Fibroblast of lung (primary cell): ENCODE measurements around the gene DAGLA. TPM values are rescaled to one million over a fixed set of nuclear protein-coding genes. Genes with fewer than 3 reads are reported as not detected.
A peak's percentile ranks its signal among the peaks of the same experiment; 100 is the strongest.
"Not testable (repeated sequence)": the region's sequence is repeated elsewhere in the genome, so short reads cannot be mapped to it uniquely, and the experiment has no call there.

Experiments used
- DNase-seq, 2 donors: peaks; one replicate each; pipeline versions ENCODE4 v3.0.0 to v3.0.0-alpha.2; 2010; ENCODE audit warnings: low read depth in 2 of 2
- H2AFZ ChIP-seq: 2 replicates; pipeline ENCODE4 v1.5.1; 2012; ENCODE audit warnings: low read length, control low read depth, inconsistent platforms
- H3K27ac ChIP-seq: 2 replicates; pipeline ENCODE4 v1.5.1; 2011; ENCODE audit warnings: low read length, control low read depth; ENCODE audit not compliant: insufficient read depth
- H3K27me3 ChIP-seq: 2 replicates; pipeline ENCODE4 v1.5.1; 2011; ENCODE audit warnings: mild to moderate bottlenecking, low read length; ENCODE audit not compliant: control insufficient read depth, insufficient read depth
- H3K36me3 ChIP-seq: 2 replicates; pipeline ENCODE4 v1.5.1; 2011; ENCODE audit warnings: low read length; ENCODE audit not compliant: control insufficient read depth, insufficient read depth
- H3K4me1 ChIP-seq: 2 replicates; pipeline ENCODE4 v1.5.1; 2011; ENCODE audit warnings: low read length; ENCODE audit not compliant: control insufficient read depth, insufficient read depth; ENCODE audit errors: extremely low read depth
- H3K4me2 ChIP-seq: 2 replicates; pipeline ENCODE4 v1.5.1; 2011; ENCODE audit warnings: low read length, control low read depth; ENCODE audit not compliant: insufficient read depth; ENCODE audit errors: extremely low read depth
- H3K4me3 ChIP-seq, 4 experiments: fragments of 200-600 bp in 1 of 4; sonication (generic) in 1 of 4; replicated peaks in 1 of 4; 2 replicates each; pipeline ENCODE4 v1.5.1; 2011 to 2016; ENCODE audit warnings: low read length in 4 of 4, low read depth in 3 of 4, mild to moderate bottlenecking in 3 of 4, control low read depth in 2 of 4, inconsistent platforms in 1 of 4, mixed read lengths in 1 of 4; ENCODE audit not compliant: insufficient read depth in 1 of 4; ENCODE audit errors: control extremely low read depth in 1 of 4
- H3K79me2 ChIP-seq: 2 replicates; pipeline ENCODE4 v1.5.1; 2012; ENCODE audit warnings: mild to moderate bottlenecking, low read length, inconsistent platforms; ENCODE audit not compliant: control insufficient read depth, insufficient read depth
- H3K9ac ChIP-seq: 2 replicates; pipeline ENCODE4 v1.5.1; 2011; ENCODE audit warnings: mild to moderate bottlenecking, low read length, control low read depth; ENCODE audit not compliant: insufficient read depth
- H3K9me3 ChIP-seq: 2 replicates; pipeline ENCODE4 v1.5.1; 2012; ENCODE audit warnings: low read depth, low read length; ENCODE audit not compliant: control insufficient read depth, insufficient read depth
- H4K20me1 ChIP-seq: 2 replicates; pipeline ENCODE4 v1.5.1; 2011; ENCODE audit warnings: low read length; ENCODE audit not compliant: control insufficient read depth, insufficient read depth; ENCODE audit errors: extremely low read depth
- EZH2 ChIP-seq: IDR thresholded peaks from 2 replicates; pipeline ENCODE4 v1.5.1; 2012; ENCODE audit warnings: low read length, control low read depth, mild to moderate bottlenecking; ENCODE audit errors: missing control alignments
- polyA plus RNA-seq, 2 donors: library from polyadenylated mRNA; depleted of rRNA in 1 of 2; stranded (reverse) in 1 of 2; unstranded in 1 of 2; fragments of >200 nt; gene quantifications; 2 replicates each; pipeline ENCODE4 v1.2.1, GENCODE V29; 2011 to 2012; ENCODE audit warnings: missing spikeins in 1 of 2
- total RNA-seq: library from RNA; depleted of rRNA; stranded (reverse); fragments of >200 nt; gene quantifications from 2 replicates; pipeline ENCODE4 v1.2.1, GENCODE V29; 2014
- TF ChIP-seq, protein P1 (sequence below), 2 donors: IDR thresholded peaks in 1 of 2; conservative IDR thresholded peaks in 1 of 2; 1 replicate in 1 of 2; 2 replicates in 1 of 2; pipeline ENCODE4 v1.5.1; 2011 to 2012; ENCODE audit warnings: low read length in 2 of 2, control low read depth in 1 of 2, inconsistent platforms in 1 of 2, low read depth in 1 of 2, mild to moderate bottlenecking in 1 of 2

Gene DAGLA
- total and polyA plus RNA-seq, 2 donors (not counting 1 experiment from before 2014, with no cell fraction given) = 1.00 to 2.0 TPM

GRCh38 chr11:61670626-61671025, 9.6 kb upstream of the DAGLA start:
- TF ChIP-seq, protein P1, sequence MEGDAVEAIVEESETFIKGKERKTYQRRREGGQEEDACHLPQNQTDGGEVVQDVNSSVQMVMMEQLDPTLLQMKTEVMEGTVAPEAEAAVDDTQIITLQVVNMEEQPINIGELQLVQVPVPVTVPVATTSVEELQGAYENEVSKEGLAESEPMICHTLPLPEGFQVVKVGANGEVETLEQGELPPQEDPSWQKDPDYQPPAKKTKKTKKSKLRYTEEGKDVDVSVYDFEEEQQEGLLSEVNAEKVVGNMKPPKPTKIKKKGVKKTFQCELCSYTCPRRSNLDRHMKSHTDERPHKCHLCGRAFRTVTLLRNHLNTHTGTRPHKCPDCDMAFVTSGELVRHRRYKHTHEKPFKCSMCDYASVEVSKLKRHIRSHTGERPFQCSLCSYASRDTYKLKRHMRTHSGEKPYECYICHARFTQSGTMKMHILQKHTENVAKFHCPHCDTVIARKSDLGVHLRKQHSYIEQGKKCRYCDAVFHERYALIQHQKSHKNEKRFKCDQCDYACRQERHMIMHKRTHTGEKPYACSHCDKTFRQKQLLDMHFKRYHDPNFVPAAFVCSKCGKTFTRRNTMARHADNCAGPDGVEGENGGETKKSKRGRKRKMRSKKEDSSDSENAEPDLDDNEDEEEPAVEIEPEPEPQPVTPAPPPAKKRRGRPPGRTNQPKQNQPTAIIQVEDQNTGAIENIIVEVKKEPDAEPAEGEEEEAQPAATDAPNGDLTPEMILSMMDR (conservative IDR thresholded peaks at IDR 0.05 in 1 of 2, IDR thresholded peaks at IDR 0.05 in 1 of 2; ENCODE audit: low read depth in 1 of 2, low read length in 2 of 2) = no peak
- no peak overlapping the region for H3K4me3 ChIP-seq
- no peak overlapping the region for H2AFZ ChIP-seq
- DNase-seq = no peak
- H3K9me3 ChIP-seq = no peaks in the 10 kb centered on the region
- H3K4me2 ChIP-seq = no peak overlapping the region
- H3K79me2 ChIP-seq = no peaks in the 10 kb centered on the region
- no peaks in the 10 kb centered on the region for H3K36me3 ChIP-seq
- no peaks in the 10 kb centered on the region for H4K20me1 ChIP-seq
- no peaks in the 10 kb centered on the region for H3K4me1 ChIP-seq
- no peak overlapping the region for H3K27ac ChIP-seq
- no peak overlapping the region for H3K9ac ChIP-seq
- H3K27me3 ChIP-seq = peaks cover 11% of the 10 kb centered on the region

- H3K9me3 ChIP-seq = no peaks in the 10 kb centered on the region
- H3K79me2 ChIP-seq = no peaks in the 10 kb centered on the region
Measured at GRCh38 chr11:61671527-61671926, 8.7 kb upstream of the DAGLA start.

DNA sequence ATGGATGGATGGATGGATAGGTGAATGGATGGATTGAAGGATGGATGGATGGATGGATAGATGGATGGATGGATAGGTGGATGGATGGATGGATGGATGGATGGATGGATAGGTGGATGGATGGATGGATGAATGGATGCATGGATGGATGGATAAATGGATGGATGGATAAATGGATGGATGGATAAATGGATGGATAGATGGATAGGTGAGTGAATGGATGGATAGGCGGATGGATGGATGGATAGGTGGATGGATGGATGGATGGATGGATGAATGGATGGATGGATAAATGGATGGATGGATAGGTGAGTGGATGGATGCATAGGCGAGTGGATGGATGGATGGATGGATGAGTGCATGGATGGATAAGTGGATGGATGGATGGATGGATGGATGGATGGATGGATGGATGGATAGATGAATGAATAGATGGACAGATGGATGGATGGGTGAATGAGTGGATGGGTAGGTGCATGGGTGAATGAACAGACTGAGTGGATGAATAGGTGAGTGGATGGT, 6.2 kb upstream of the DAGLA start:
- H3K9me3 ChIP-seq, H3K79me2 ChIP-seq, DNase-seq, H3K4me1 ChIP-seq, H2AFZ ChIP-seq, H3K4me2 ChIP-seq, H3K9ac ChIP-seq, H3K36me3 ChIP-seq, H4K20me1 ChIP-seq, H3K27ac ChIP-seq, H3K4me3 ChIP-seq: not testable (repeated sequence)
- H3K27me3 ChIP-seq = peaks cover 20% of the 10 kb centered on the region

More at GRCh38 chr11:61671527-61671926, 8.7 kb upstream of the DAGLA start:
- H2AFZ ChIP-seq = no peak overlapping the region
- H3K27ac ChIP-seq = no peak overlapping the region
- no peaks in the 10 kb centered on the region for H3K4me1 ChIP-seq
- peaks cover 17% of the 10 kb centered on the region for H3K27me3 ChIP-seq
- no peaks in the 10 kb centered on the region for H4K20me1 ChIP-seq
- H3K36me3 ChIP-seq = no peaks in the 10 kb centered on the region
- TF ChIP-seq EZH2 = no peak
- TF ChIP-seq, protein P1 (conservative IDR thresholded peaks at IDR 0.05 in 1 of 2, IDR thresholded peaks at IDR 0.05 in 1 of 2; ENCODE audit: low read depth in 1 of 2, low read length in 2 of 2) = peak; percentile 8 to 43
- DNase-seq = no peak
- H3K9ac ChIP-seq = no peak overlapping the region
- no peak overlapping the region for H3K4me2 ChIP-seq
- H3K4me3 ChIP-seq = no peak overlapping the region
